ENCODE data around the gene AHCYL1.

GRCh38 chr1:110051262-110051648, 66.7 kb downstream of the AHCYL1 start:
- TF ChIP-seq CTCF (IDR thresholded peaks at IDR 0.05; ENCODE audit: control extremely low read depth in 1 of 3, insufficient read depth in 1 of 3, low read depth in 1 of 3, low read length in 3 of 3): no peak
- no peak for TF ChIP-seq MAFK (IDR thresholded peaks at IDR 0.05; ENCODE audit: low read depth, low read length)
- TF ChIP-seq BACH1 (IDR thresholded peaks at IDR 0.05; ENCODE audit: low read length): no peak
- TF ChIP-seq KDM1A (IDR thresholded peaks at IDR 0.05; ENCODE audit: borderline replicate concordance, low read length): no peak
- no peak for TF ChIP-seq POLR2A (IDR thresholded peaks at IDR 0.05; ENCODE audit: control extremely low read depth in 1 of 2, low read depth in 2 of 2, low read length in 2 of 2)
- no peak for TF ChIP-seq FOSL1 (IDR thresholded peaks at IDR 0.05; ENCODE audit: insufficient read depth, low read depth, low read length)
- TF ChIP-seq MAX (IDR thresholded peaks at IDR 0.05): no peak
- no peak for TF ChIP-seq SIN3A (conservative IDR thresholded peaks at IDR 0.05 in 1 of 2, IDR thresholded peaks at IDR 0.05 in 1 of 2; ENCODE audit: low read depth in 1 of 2, low read length in 2 of 2)
- TF ChIP-seq HDAC6 (IDR thresholded peaks at IDR 0.05; ENCODE audit: low read depth, low read length): no peak
- no peak for TF ChIP-seq RAD21 (IDR thresholded peaks at IDR 0.05 in 1 of 2, conservative IDR thresholded peaks at IDR 0.05 in 1 of 2; ENCODE audit: low read depth in 2 of 2, low read length in 2 of 2)
- no peak for TF ChIP-seq NRF1 (IDR thresholded peaks at IDR 0.05; ENCODE audit: low read depth, low read length)
- no peak for TF ChIP-seq ZNF274 (IDR thresholded peaks at IDR 0.05; ENCODE audit: borderline replicate concordance, extremely low read depth, low read length)

All from H1 (cell line).